TTC549 (cell line): ENCODE results near the gene DCLK3.

ENCODE experiments used
- FAIRE-seq: peaks from 2 replicates; lab custom pipeline; 2012; peaks lifted over from hg19 to GRCh38; lab: Jason Lieb, UNC

Gene DCLK3

DNA sequence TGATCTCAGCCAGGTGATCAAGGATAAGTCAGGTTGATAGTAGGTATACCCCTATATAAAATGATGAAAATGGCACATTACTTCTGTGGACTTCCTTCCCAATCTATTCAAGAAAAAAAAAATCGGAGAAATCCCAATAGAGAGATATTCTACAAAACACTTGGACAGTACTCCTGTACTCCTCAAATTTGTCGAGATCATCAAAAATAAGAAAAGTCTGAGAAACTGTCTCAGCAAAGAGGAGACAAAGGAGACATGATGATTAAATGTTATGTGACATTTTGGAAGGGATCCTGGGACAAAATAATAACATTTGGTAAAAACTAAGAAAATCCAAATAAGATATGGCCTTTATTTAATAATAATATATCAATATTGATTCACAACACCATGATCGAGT is 94.6 kb downstream of the DCLK3 start:
- no peak for FAIRE-seq

DNA sequence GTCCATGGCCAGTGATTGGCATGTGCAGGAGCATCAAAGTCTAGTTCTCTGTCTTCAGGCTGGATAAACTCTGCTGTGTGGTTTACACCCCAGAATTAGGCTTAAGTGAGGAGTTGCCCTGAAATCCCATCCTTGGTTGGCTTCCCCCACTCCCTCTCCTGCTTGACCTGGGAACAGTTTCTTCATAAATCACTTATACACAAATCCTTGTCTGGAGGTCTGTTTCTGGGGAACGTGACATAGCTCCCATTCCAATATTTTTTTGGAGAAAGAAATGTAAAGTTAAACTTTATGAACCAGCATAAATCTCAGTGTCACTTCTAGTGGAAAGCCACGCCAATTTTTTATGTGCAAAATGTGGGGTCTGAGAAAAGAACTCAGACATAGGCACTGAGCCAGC is 98.2 kb downstream of the DCLK3 start:
- no peak for FAIRE-seq

DNA sequence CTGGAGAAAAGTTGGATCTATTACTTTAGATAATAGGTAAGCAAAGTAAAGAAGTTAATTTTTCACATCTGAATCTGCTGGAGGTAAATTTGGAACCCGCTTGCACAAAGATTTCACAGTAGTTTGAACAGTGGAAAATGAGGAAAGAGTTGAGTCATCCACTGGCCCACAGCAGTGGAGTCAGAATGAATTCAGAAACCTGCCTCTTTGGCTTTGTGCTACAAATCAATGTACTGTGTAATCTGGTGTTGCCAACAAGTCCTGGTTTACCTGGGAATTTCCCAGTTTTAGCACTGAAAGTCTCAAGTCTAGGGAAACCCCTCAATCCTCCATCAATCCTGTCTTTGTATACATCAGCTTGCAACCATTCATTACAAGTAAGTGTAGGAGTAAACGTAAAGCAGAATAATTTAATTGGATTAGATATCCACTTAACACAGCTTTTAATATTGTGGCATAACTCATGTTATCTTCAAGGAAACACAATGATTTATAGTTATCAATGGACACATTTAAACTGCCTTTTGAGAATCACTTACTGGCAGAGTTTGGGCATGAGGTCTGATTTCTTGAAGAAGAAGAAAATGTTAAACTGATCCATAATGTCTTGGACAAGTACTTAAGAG is 100.6 kb downstream of the DCLK3 start:
- FAIRE-seq = no peak

DNA sequence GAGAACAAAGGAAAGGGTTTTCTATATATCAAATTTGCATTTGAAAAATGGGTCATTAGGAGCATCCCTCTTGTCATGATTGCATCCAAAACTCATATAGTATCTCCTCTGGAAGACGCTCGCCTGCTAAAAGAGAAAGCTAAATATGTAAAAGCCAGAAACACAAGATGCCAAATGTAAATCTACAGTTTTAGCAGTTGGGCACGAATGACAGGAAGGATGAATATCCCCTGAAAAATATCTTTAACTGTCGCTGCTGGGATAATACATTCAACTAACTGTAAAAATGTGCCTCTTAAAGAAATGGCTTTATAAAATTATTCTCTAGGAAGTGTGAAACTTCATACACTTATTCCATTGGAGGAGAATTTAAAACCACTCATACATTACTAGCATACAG is 101.7 kb downstream of the DCLK3 start:
- no peak for FAIRE-seq
